GM10248 (cell line): ENCODE measurements around the gene WDR47.
"Not testable (repeated sequence)": the region's sequence is repeated elsewhere in the genome, so short reads cannot be mapped to it uniquely, and the experiment has no call there.

Source experiments
- CTCF ChIA-PET: fragments of 300-600 bp; sonication (Branson Sonifier 250); formaldehyde crosslinking; extraction: SDS; loops from one replicate; lab custom pipeline; 2021; ENCODE audit warnings: antibody characterized with exemption; lab: Yijun Ruan, JAX
- POLR2A ChIA-PET: fragments of 350-650 bp; sonication (Branson Sonifier 250); formaldehyde crosslinking; extraction: SDS; loops from one replicate; lab custom pipeline; 2020; ENCODE audit warnings: antibody characterized with exemption; lab: Yijun Ruan, JAX
- DNase-seq: peaks from one replicate; pipeline ENCODE4 v3.0.0; 2012; ENCODE audit errors: extremely low spot score
- TF ChIP-seq, protein P1 (sequence below): IDR thresholded peaks from 2 replicates; pipeline ENCODE4 v1.5.1; 2012; ENCODE audit warnings: mild to moderate bottlenecking, low read depth; ENCODE audit errors: extremely low read depth, missing control alignments, control extremely low read depth

The WDR47 gene

GRCh38 chr1:109024646-109025045, 17.3 kb downstream of the WDR47 start:
- ChIA-PET POLR2A (no interaction called here), CTCF (interaction anchor here (1.2 to 1.7 kb wide), 2 partner anchors 10 to 13 kb away, joined by 4 to 5 read pairs; no protein-coding TSS in a partner anchor)
- DNase-seq: no peak
- TF ChIP-seq, protein P1, sequence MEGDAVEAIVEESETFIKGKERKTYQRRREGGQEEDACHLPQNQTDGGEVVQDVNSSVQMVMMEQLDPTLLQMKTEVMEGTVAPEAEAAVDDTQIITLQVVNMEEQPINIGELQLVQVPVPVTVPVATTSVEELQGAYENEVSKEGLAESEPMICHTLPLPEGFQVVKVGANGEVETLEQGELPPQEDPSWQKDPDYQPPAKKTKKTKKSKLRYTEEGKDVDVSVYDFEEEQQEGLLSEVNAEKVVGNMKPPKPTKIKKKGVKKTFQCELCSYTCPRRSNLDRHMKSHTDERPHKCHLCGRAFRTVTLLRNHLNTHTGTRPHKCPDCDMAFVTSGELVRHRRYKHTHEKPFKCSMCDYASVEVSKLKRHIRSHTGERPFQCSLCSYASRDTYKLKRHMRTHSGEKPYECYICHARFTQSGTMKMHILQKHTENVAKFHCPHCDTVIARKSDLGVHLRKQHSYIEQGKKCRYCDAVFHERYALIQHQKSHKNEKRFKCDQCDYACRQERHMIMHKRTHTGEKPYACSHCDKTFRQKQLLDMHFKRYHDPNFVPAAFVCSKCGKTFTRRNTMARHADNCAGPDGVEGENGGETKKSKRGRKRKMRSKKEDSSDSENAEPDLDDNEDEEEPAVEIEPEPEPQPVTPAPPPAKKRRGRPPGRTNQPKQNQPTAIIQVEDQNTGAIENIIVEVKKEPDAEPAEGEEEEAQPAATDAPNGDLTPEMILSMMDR: no peak

DNA sequence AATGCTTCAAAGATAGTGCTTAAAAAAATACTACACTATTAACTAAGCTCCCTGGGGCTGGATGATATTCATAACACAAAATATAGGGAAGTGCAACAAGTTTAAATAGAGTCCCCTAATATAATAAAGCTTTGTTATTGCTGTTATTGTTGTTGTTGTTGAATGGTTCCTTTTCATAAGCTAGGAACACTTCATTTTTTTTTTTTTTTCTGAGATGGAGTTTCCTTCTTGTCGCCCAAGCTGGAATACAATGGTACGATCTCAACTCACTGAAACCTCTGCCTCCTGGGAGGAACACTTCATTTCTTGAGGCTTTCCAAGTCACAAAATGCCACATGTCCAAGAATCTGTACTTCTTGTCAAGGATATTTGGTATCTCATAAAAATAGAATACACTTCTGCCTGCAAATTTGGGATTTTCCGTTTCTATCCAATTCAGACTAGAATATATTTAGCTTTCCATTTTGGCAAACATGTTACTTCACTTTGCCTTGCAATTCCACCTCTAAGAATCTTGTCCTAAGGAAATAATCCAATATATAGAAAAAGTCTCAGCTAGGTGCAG, 21.1 kb downstream of the WDR47 start:
- POLR2A ChIA-PET: no interaction called here
- CTCF ChIA-PET: interaction anchor here (1.1 to 1.4 kb wide), 3 partner anchors 9 to 16 kb away, joined by 3 read pairs; no protein-coding TSS in a partner anchor
- DNase-seq: no peak
- TF ChIP-seq, protein P1: no peak

DNA sequence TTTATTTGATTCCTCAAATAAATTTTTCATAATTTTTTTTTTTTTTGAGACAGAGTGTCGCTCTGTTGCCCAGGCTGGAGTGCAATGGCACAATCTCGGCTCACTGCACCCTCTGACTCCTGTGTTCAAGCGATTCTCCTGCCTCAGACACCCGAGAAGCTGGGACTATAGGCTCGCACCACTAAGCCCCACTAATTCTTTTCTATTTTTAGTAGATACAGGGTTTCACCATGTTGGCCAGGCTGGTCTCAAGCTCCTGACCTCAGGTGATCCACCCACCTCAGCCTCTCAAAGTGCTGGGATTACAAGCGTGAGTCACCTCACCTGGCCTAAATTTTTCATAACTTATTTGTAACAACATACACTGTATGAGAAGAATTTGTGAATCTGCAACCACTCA, 24.2 kb downstream of the WDR47 start:
- POLR2A ChIA-PET: interaction anchor here (0.7 kb wide), 1 partner anchor 24 kb away, joined by 4 read pairs; the partner anchor contains the start of gene WDR47
- CTCF ChIA-PET: interaction anchor here (1.1 to 1.2 kb wide), 2 partner anchors 10 kb away, joined by 3 to 5 read pairs; no protein-coding TSS in a partner anchor
- DNase-seq: not testable (repeated sequence)

DNA sequence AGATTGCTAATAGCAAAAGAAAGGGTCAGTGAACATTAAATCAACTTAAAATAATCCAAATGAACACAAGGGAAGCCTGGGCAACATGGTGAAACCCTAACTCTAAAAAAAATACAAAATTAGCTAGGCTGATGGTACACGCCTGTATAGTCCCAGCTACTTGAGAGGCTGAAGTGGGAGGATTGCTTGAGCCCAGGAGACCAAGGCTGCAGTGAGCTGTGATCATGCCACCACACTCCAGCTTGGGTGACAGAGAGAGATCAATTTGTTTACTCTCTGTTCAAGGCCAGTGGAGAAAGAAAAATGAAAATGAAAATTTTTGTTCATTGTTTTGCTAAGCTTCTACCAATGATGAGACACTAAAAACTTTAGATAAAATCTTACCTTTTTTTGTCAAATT, 24.8 kb downstream of the WDR47 start:
- POLR2A ChIA-PET: interaction anchor here (0.7 kb wide), 1 partner anchor 25 kb away, joined by 4 read pairs; the partner anchor contains the start of gene WDR47
- CTCF ChIA-PET: interaction anchor here (1.2 to 2.0 kb wide), 2 partner anchors 11 to 16 kb away, joined by 3 to 6 read pairs; no protein-coding TSS in a partner anchor
- TF ChIP-seq, protein P1: no peak
- DNase-seq: no peak

DNA sequence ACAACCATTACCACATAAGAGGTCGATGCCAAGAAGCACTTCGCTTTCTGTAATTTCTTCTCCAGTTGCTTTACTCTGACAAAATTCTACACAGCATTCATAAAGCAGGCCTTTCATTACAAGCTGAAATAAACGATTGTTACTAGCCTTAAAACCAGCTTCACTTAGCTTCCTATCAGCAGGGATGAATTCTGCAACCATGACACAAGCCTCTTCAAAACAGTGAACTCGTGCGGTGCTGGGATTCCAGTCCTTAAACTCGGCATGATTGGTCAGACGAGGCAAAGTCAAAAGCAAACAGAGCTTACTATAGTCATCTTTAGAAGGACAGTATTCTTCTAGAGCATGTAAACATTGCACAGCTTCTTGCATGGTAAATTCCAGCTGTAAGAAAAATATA, 30.6 kb downstream of the WDR47 start:
- DNase-seq: no peak
- POLR2A ChIA-PET: no interaction called here
- CTCF ChIA-PET: interaction anchor here (0.8 to 2.5 kb wide), 7 partner anchors 8 to 18 kb away, joined by 3 to 12 read pairs (median 4); no protein-coding TSS in a partner anchor

GRCh38 chr1:108996622-108997021, 45.3 kb downstream of the WDR47 start:
- DNase-seq, POLR2A ChIA-PET: not testable (repeated sequence)
- CTCF ChIA-PET: interaction anchor here (1.2 to 3.3 kb wide), 2 partner anchors 10 to 15 kb away, joined by 3 to 12 read pairs; no protein-coding TSS in a partner anchor

More for the DNA sequence above, 30.6 kb downstream of the WDR47 start:
- TF ChIP-seq, protein P1: no peak

GRCh38 chr1:108983114-108983513, 58.8 kb downstream of the WDR47 start:
- CTCF ChIA-PET: interaction anchor here (0.7 kb wide), 1 partner anchor 11 kb away, joined by 4 read pairs; no protein-coding TSS in a partner anchor
- TF ChIP-seq, protein P1: no peak
- POLR2A ChIA-PET: no interaction called here
- no peak for DNase-seq
